HG02938 (cell line): ENCODE data around the gene SLC6A18.
"Not testable (repeated sequence)": the region's sequence is repeated elsewhere in the genome, so short reads cannot be mapped to it uniquely, and the experiment has no call there.

Experiments used
- ATAC-seq: cut with Tn5 transposase; IDR thresholded peaks from one replicate; pipeline ENCODE4 v1.9.1; 2021; ENCODE audit warnings: mild to moderate bottlenecking, moderate library complexity; ENCODE audit not compliant: unreplicated experiment

Gene SLC6A18

GRCh38 chr5:1249366-1250280, 24.4 kb downstream of the SLC6A18 start:
- no peak for ATAC-seq

GRCh38 chr5:1251678-1252580, 26.7 kb downstream of the SLC6A18 start:
- ATAC-seq = no peak

GRCh38 chr5:1252681-1253080, 27.5 kb downstream of the SLC6A18 start:
- no peak for ATAC-seq

DNA sequence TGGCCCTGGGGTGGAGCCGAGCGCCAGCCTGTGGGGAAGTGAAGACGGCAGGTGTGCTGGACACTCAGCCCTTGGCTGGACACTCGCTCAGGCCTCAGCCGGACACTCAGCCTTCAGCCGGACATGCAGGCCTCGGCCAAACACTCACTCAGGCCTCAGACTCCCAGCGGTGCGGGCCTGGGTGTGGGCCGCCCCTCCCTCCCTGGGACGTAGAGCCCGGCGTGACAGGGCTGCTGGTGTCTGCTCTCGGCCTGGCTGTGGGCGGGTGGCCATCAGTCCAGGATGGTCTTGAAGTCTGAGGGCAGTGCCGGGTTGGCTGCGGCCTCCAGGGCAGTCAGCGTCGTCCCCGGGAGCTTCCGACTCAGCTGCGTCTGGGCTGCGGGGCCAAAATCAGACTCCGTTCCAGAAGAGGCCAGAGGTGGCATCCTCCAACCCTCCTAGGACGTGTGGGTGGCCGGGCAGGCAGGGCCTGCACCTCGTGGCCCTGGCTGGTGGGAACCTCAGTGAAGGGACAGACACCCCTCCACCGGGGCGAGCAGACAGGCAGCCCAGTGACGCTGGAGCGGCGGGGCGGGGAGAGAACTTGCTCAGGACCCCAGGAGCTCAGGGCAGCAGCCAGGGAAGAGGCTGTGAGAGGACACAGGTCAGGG, 28.4 kb downstream of the SLC6A18 start:
- ATAC-seq = no peak

DNA sequence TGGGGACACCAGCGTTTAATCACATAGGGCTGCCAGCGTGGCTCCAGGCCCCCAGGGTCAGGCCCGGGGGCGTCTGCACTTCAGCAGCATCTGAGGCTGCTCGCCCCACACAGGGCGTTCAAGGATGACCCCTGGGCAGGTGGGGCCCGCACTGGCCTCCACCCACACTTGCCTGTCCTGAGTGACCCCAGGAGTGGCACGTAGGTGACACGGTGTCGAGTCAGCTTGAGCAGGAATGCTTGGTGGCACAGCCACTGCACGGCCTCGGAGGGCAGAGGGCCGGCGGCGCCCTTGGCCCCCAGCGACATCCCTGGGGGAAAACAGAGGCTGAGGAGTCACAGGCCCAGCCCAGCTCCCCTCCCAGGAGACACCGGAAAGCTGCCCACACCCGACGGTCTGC, 29.0 kb downstream of the SLC6A18 start:
- ATAC-seq = no peak

DNA sequence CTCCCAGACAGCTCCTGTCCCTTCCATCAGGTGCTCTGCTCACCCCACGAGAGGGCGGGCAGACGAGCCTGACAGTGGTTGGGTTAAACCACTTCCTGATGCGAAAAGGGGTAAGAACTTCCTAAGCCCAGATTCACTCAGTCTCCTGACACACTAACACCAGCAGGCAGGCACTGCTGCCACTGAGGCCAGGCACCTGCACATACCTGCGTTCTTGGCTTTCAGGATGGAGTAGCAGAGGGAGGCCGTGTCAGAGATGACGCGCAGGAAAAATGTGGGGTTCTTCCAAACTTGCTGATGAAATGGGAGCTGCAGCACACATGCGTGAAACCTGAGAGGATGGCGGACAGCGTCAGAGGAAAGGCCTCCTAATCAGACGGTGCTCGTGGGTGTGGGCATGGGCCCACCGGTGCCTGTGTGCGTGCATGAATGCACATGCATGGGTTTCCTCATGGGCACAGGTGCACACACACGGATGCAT, 29.9 kb downstream of the SLC6A18 start:
- no peak for ATAC-seq

DNA sequence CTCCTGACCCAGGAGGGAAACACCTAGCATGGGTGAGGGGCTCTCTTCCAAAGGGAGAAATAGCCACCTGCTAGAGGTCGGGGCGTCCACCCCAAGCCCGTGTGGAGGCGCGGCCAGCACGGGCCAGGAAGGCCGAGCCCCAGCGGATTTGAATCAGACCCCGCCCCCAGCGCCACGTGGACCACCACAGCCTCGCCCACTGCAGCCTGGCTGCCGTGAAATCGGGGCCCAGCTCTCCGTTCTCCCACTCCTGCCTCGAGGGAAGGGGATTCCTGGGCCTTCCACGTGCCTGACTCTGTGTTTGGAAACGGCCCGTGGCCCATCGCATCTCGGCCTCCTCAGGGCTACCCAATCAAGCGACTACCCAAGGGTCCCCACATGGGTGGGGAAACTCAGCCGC, 31.6 kb downstream of the SLC6A18 start:
- no peak for ATAC-seq

- no peak for ATAC-seq
Observed at GRCh38 chr5:1257363-1257762, 32.2 kb downstream of the SLC6A18 start.

- no peak for ATAC-seq
Observed at GRCh38 chr5:1257841-1258240, 32.7 kb downstream of the SLC6A18 start.

- ATAC-seq = no peak
Observed at GRCh38 chr5:1259806-1260480, 34.8 kb downstream of the SLC6A18 start.

DNA sequence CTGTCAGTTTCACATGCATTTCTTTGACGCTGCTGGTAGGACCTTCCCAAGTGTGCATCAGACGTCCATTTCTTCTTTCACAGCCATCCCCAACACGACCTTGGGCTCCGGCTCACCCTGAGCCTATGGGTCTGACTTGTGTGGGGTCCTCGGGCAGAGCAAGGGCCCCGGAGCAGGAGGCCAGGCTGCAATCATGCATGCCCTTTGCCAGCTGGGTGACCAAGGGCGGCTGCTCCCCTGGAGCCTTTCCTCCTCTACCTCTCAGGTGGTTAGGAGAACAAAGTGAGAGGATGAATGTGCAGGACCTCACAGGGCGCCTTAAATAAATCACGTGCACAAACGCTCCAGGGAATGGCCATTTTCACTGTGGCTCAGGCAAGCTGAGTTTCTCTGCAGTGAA, 36.5 kb downstream of the SLC6A18 start:
- no peak for ATAC-seq

- ATAC-seq = no peak
Observed at GRCh38 chr5:1262381-1262780, 37.2 kb downstream of the SLC6A18 start.

DNA sequence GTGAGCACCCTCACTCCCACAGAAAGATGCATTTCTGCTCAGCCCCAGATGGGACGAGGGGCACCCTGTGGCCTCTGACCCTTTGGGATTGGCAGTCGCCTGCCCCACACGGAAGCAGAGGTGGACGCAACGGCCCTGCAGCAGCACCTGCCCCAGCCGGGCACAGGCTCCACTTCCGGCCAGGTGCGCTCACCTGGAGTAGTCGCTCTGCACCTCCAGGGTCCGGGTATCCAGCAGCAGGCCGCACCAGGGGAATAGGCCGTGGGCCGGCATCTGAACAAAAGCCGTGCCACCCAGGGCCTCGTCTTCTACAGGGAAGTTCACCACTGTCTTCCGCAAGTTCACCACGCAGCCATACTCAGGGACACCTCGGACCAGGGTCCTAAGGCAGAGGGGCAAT, 39.0 kb downstream of the SLC6A18 start:
- no peak for ATAC-seq

DNA sequence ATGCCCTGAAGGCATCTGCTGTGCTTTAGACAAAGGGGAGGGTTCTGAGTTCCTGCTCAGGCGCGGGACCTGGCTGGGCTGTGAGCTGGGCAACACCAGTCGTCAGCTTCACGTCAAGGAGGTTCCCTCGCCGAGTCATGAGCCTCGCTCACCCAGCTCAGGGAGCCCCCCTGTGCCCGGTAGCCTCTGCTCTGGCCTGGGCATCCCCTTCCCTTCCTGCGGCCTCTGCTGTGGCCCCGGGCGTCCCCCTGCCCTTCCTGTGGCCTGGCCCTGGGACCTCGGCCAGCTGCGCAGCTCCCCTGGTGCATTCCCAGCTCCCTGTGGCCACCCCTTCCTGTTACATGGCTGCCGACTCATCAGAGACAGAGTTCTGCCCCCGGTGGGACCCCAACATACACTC, 39.8 kb downstream of the SLC6A18 start:
- ATAC-seq = no peak

GRCh38 chr5:1265461-1266455, 40.6 kb downstream of the SLC6A18 start:
- no peak for ATAC-seq

GRCh38 chr5:1266791-1267190, 41.6 kb downstream of the SLC6A18 start:
- no peak for ATAC-seq

DNA sequence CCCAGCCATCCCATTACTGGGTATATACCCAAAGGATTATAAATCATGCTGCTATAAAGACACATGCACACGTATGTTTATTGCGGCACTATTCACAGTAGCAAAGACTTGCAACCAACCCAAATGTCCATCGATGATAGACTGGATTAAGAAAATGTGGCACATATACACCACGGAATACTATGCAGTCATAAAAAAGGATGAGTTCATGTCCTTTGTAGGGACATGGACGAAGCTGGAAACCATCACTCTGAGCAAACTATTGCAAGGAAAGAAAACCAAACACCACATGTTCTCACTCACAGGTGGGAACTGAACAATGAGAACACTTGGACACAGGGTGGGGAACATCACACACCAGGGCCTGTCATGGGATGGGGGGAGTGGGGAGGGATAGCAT, 42.3 kb downstream of the SLC6A18 start:
- ATAC-seq = not testable (repeated sequence)

- no peak for ATAC-seq
Observed at GRCh38 chr5:1268056-1268455, 42.9 kb downstream of the SLC6A18 start.

DNA sequence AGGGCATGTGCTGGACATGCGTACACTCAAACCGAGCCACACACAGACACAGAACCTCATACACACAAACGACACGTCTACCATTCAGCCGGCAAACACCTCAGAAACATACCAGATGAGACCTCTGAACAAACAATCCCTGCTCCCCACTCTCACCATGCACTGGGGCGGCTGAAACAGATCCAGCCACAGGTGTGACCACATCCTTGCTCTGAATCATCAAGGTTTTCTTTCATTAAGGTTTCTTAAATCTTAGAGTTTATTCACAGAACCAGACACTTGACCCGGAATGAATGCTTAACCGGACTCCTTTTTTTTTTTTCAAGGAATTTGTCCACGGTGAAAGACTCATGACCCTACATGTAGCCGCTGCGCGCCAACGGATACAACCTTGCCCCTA, 43.5 kb downstream of the SLC6A18 start:
- ATAC-seq = no peak
